Dendritic cell treated with granulocyte-macrophage colony-stimulating factor and Interleukin-4, amounts not matched to agents 40 ng/mL and 50 ng/mL, for 4 days (primary cell): Measurements from ENCODE around the gene JAZF1.

Source experiments
- H3K27ac Mint-ChIP-seq: one replicate; pipeline ENCODE4 v1.8.0; 2022; ENCODE audit warnings: mild to moderate bottlenecking, mixed read lengths
- H3K27me3 Mint-ChIP-seq: one replicate; pipeline ENCODE4 v1.8.0; 2022; ENCODE audit warnings: mild to moderate bottlenecking, mixed read lengths
- H3K36me3 Mint-ChIP-seq: one replicate; pipeline ENCODE4 v1.8.0; 2022; ENCODE audit warnings: low read depth, mixed read lengths
- H3K4me1 Mint-ChIP-seq: one replicate; pipeline ENCODE4 v1.8.0; 2022; ENCODE audit warnings: low read depth, mixed read lengths
- H3K4me3 Mint-ChIP-seq: one replicate; pipeline ENCODE4 v1.8.0; 2022; ENCODE audit warnings: mild to moderate bottlenecking, moderate library complexity, mixed read lengths
- H3K9me3 Mint-ChIP-seq: one replicate; pipeline ENCODE4 v1.8.0; 2022; ENCODE audit warnings: mixed read lengths
- intact Hi-C: fragments of 100-400 bp; cut with micrococcal nuclease; formaldehyde crosslinking; loops from one replicate; pipeline ENCODE4 v1.15.0; 2022

Gene JAZF1

GRCh38 chr7:28013019-28013418 is 167.6 kb downstream of the JAZF1 start:
- H3K36me3 Mint-ChIP-seq, result peaks cover 23% of the 10 kb centered on the region
- H3K27me3 Mint-ChIP-seq, result peaks cover 2% of the 10 kb centered on the region
- H3K27ac Mint-ChIP-seq, result no peak overlapping the region
- H3K4me1 Mint-ChIP-seq, result no peaks in the 10 kb centered on the region
- intact Hi-C loops, result no loop called here
- H3K9me3 Mint-ChIP-seq, result peaks cover 11% of the 10 kb centered on the region
- no peak overlapping the region for H3K4me3 Mint-ChIP-seq

DNA sequence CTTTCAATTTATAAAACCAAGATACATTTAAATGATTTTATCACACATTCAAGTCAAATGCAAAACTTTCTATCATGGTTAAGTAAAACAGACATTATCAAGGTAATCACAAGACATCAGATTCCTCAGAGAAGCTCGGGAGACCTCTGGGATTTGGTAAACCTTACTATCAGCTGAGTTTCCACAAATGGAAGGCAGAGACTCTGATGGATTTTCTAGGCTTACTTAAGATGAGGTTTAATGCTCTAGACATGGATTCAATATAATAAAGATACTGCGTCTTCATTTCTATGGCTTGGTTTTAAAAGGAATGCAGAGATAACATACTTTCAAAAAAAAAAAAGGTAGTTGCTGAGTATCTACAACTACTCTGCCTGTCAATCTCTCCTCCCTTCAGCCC is 171.7 kb downstream of the JAZF1 start:
- intact Hi-C loops, result no loop called here
- peaks cover 6% of the 10 kb centered on the region for H3K36me3 Mint-ChIP-seq
- no peak overlapping the region for H3K27ac Mint-ChIP-seq
- H3K4me1 Mint-ChIP-seq, result no peaks in the 10 kb centered on the region
- no peak overlapping the region for H3K4me3 Mint-ChIP-seq
- H3K9me3 Mint-ChIP-seq, result no peaks in the 10 kb centered on the region
- peaks cover 2% of the 10 kb centered on the region for H3K27me3 Mint-ChIP-seq

- Mint-ChIP-seq H3K4me1 (no peaks in the 10 kb centered on the region), H3K9me3 (no peaks in the 10 kb centered on the region), H3K27ac (no peak overlapping the region), H3K4me3 (no peak overlapping the region), H3K36me3 (peaks cover 6% of the 10 kb centered on the region), H3K27me3 (peaks cover 2% of the 10 kb centered on the region)
- intact Hi-C loops, result no loop called here
Observed at GRCh38 chr7:28008171-28008570, 172.4 kb downstream of the JAZF1 start.

- H3K4me1 Mint-ChIP-seq, result no peaks in the 10 kb centered on the region
- intact Hi-C loops, result no loop called here
- no peaks in the 10 kb centered on the region for H3K9me3 Mint-ChIP-seq
- no peak overlapping the region for H3K4me3 Mint-ChIP-seq
- H3K27ac Mint-ChIP-seq, result no peak overlapping the region
- peaks cover 6% of the 10 kb centered on the region for H3K36me3 Mint-ChIP-seq
- no peaks in the 10 kb centered on the region for H3K27me3 Mint-ChIP-seq
Observed at GRCh38 chr7:28006491-28006890, 174.1 kb downstream of the JAZF1 start.

GRCh38 chr7:28005847-28006231 is 174.8 kb downstream of the JAZF1 start:
- Mint-ChIP-seq H3K4me1 (no peaks in the 10 kb centered on the region), H3K36me3 (peaks cover 6% of the 10 kb centered on the region), H3K9me3 (no peaks in the 10 kb centered on the region), H3K27me3 (no peaks in the 10 kb centered on the region), H3K27ac (no peak overlapping the region), H3K4me3 (no peak overlapping the region)
- intact Hi-C loops, result no loop called here

DNA sequence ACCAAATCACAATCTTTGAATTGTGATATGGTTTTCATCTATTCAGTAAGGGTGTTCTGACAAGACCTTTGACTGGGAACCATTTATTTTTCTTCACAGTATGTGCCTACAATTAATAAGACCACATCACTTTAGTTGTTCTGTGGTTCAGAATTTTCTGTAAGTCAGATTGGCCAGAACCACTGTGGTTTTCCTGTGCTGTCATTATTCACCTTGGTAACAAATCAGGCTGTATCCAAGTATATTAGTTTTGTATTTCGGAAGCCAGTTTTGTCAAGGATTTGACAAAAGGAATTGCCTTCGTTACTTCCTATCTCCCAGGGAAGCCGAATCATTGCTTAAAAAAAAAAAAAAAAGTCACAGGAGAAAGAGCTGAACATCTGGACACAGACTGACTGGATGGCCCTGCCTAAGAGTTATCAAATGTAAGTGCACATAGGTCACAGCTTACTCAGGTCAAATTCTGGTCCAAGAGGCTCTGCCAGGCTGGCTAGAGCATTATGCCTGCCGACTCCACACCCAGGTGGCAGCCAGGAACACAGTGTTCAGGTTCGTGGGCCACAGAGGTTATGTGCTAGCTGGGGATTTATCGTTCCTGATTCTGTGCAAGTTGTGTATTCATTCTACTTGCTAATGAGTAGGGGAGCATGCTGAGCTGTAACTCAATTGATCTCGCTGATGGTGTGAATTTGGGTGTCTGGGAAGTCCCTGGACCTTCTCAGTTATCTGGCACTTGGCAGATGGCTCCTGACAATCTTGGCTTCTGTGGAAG is 175.3 kb downstream of the JAZF1 start:
- Mint-ChIP-seq H3K9me3 (no peaks in the 10 kb centered on the region), H3K4me3 (no peak overlapping the region), H3K4me1 (no peaks in the 10 kb centered on the region), H3K27me3 (no peaks in the 10 kb centered on the region), H3K27ac (no peak overlapping the region), H3K36me3 (peaks cover 6% of the 10 kb centered on the region)
- intact Hi-C loops, result no loop called here

- peaks cover 6% of the 10 kb centered on the region for H3K36me3 Mint-ChIP-seq
- H3K27me3 Mint-ChIP-seq, result no peaks in the 10 kb centered on the region
- intact Hi-C loops, result no loop called here
- no peaks in the 10 kb centered on the region for H3K4me1 Mint-ChIP-seq
- no peak overlapping the region for H3K27ac Mint-ChIP-seq
- H3K9me3 Mint-ChIP-seq, result no peaks in the 10 kb centered on the region
- no peak overlapping the region for H3K4me3 Mint-ChIP-seq
Observed at GRCh38 chr7:28003408-28003807, 177.2 kb downstream of the JAZF1 start.

- Mint-ChIP-seq H3K27me3 (no peaks in the 10 kb centered on the region), H3K4me3 (no peak overlapping the region), H3K36me3 (peaks cover 6% of the 10 kb centered on the region), H3K9me3 (no peaks in the 10 kb centered on the region), H3K4me1 (no peaks in the 10 kb centered on the region), H3K27ac (no peak overlapping the region)
- intact Hi-C loops, result no loop called here
Observed at GRCh38 chr7:28002638-28003037, 178.0 kb downstream of the JAZF1 start.

DNA sequence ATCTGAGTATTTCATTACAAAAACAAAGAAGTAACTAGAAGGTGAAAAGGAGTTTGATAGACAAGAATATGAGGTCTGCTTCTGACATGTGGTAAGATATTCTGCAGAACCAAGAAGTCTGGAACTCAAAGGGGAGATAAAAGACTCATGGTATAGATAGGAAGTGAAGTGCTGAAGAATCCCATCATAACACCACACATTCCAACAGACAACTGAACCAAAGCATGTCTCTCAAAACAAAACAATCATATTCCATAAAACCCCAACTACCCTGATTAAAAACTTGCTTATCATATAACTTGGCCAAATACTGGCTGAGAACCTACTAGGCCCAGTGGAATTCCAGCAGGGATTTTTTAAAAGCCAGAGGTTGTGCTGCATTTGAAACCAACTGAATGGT is 178.7 kb downstream of the JAZF1 start:
- no peaks in the 10 kb centered on the region for H3K9me3 Mint-ChIP-seq
- no peak overlapping the region for H3K27ac Mint-ChIP-seq
- H3K4me3 Mint-ChIP-seq, result no peak overlapping the region
- peaks cover 6% of the 10 kb centered on the region for H3K36me3 Mint-ChIP-seq
- H3K4me1 Mint-ChIP-seq, result no peaks in the 10 kb centered on the region
- H3K27me3 Mint-ChIP-seq, result no peaks in the 10 kb centered on the region
- intact Hi-C loops, result no loop called here

GRCh38 chr7:27999829-28000228 is 180.8 kb downstream of the JAZF1 start:
- no peaks in the 10 kb centered on the region for H3K27me3 Mint-ChIP-seq
- peaks cover under 1% of the 10 kb centered on the region for H3K4me1 Mint-ChIP-seq
- no peak overlapping the region for H3K4me3 Mint-ChIP-seq
- H3K9me3 Mint-ChIP-seq, result no peaks in the 10 kb centered on the region
- H3K27ac Mint-ChIP-seq, result no peak overlapping the region
- no peaks in the 10 kb centered on the region for H3K36me3 Mint-ChIP-seq
- intact Hi-C loops, result no loop called here

DNA sequence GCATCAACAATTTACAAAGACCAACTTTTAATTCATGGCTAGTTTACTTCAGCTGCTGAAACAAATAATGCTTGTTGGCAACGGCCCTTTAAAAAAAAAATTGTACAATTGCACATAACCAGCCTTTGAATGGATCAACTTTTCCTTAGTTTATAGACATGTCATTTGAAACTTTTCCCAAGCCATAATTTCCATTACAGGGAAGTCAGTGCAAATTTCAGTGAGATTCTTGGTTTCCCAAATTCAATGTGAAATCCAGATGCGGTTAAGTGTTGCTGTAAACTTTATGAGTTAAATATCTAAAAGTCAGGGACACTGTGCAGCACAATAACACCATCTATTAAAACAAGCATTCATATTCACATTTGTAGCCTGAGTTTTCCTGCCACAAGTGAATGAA is 182.2 kb downstream of the JAZF1 start:
- intact Hi-C loops, result no loop called here
- Mint-ChIP-seq H3K4me1 (peaks cover 6% of the 10 kb centered on the region), H3K4me3 (no peak overlapping the region), H3K9me3 (no peaks in the 10 kb centered on the region), H3K36me3 (no peaks in the 10 kb centered on the region), H3K27me3 (no peaks in the 10 kb centered on the region), H3K27ac (no peak overlapping the region)

DNA sequence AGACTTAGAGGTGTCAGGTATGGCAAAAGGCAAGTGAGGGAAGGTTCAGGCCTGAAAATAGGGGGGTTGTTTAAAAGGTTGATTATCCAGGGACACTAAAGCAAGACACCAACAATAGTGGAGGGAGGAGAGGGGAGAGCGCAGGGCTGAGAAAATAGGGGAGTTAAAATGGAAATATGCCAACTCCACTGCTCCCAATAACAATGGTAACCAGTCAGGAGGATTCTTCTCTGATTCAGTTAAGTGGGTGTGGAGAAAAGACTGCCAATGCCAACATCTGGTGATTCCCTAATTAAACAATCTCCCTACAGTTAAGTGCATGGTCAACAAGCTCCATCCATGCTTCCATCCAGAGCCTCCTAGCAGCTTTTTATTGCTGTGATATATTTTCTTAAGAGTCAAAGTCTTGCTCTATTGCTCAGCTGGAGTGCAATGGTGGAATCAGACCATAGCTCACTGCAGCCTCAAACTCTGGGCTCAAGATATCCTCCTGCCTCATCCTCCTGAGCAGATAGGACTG is 183.3 kb downstream of the JAZF1 start:
- Mint-ChIP-seq H3K27ac (no peak overlapping the region), H3K4me1 (peaks cover 6% of the 10 kb centered on the region), H3K9me3 (no peaks in the 10 kb centered on the region), H3K27me3 (no peaks in the 10 kb centered on the region), H3K4me3 (no peak overlapping the region), H3K36me3 (no peaks in the 10 kb centered on the region)
- intact Hi-C loops, result no loop called here

GRCh38 chr7:27996141-27996540 is 184.5 kb downstream of the JAZF1 start:
- no peaks in the 10 kb centered on the region for H3K27me3 Mint-ChIP-seq
- no peak overlapping the region for H3K27ac Mint-ChIP-seq
- H3K4me3 Mint-ChIP-seq, result no peak overlapping the region
- peaks cover 3% of the 10 kb centered on the region for H3K36me3 Mint-ChIP-seq
- H3K9me3 Mint-ChIP-seq, result no peaks in the 10 kb centered on the region
- intact Hi-C loops, result no loop called here
- peaks cover 6% of the 10 kb centered on the region for H3K4me1 Mint-ChIP-seq

- H3K27ac Mint-ChIP-seq, result no peak overlapping the region
- intact Hi-C loops, result no loop called here
- H3K4me3 Mint-ChIP-seq, result no peak overlapping the region
- H3K4me1 Mint-ChIP-seq, result peaks cover 6% of the 10 kb centered on the region
- H3K36me3 Mint-ChIP-seq, result peaks cover 8% of the 10 kb centered on the region
- H3K27me3 Mint-ChIP-seq, result no peaks in the 10 kb centered on the region
- no peaks in the 10 kb centered on the region for H3K9me3 Mint-ChIP-seq
Observed at GRCh38 chr7:27995228-27995627, 185.4 kb downstream of the JAZF1 start.

GRCh38 chr7:27994639-27995038 is 186.0 kb downstream of the JAZF1 start:
- peaks cover 6% of the 10 kb centered on the region for H3K4me1 Mint-ChIP-seq
- H3K27ac Mint-ChIP-seq, result no peak overlapping the region
- intact Hi-C loops, result no loop called here
- H3K4me3 Mint-ChIP-seq, result no peak overlapping the region
- H3K36me3 Mint-ChIP-seq, result peaks cover 8% of the 10 kb centered on the region
- no peaks in the 10 kb centered on the region for H3K9me3 Mint-ChIP-seq
- H3K27me3 Mint-ChIP-seq, result no peaks in the 10 kb centered on the region
